Measurements from ENCODE around the gene SNX8.

- TF ChIP-seq CTCF (IDR thresholded peaks at IDR 0.05; ENCODE audit: poor library complexity, severe bottlenecking): no peak
- no peak for TF ChIP-seq EP300 (conservative IDR thresholded peaks at IDR 0.05; ENCODE audit: poor library complexity, severe bottlenecking)
- no peak for TF ChIP-seq TAF1 (IDR thresholded peaks at IDR 0.05; ENCODE audit: low read depth)
- TF ChIP-seq REST (IDR thresholded peaks at IDR 0.05; ENCODE audit: borderline replicate concordance): no peak
These were observed 55.4 kb downstream of the SNX8 start for GRCh38 chr7:2258661-2259365.

Measured in neural cell (in vitro differentiated cells).